ENCODE data around the gene EMD.
"Not testable (repeated sequence)": the region's sequence is repeated elsewhere in the genome, so short reads cannot be mapped to it uniquely, and the experiment has no call there.

EMD gene

GRCh38 chrX:154397888-154398667 lies 19.0 kb downstream of the EMD start, which contains the start of gene RPL10:
Gene RPL10, plus strand, starts transcription at chrX:154398377. Its CDS starts 143 bp downstream, at chrX:154398520.
- peak; percentile 98 for DNase-seq

GRCh38 chrX:154398668-154399526 lies 19.8 kb downstream of the EMD start:
- peak; percentile 78 for DNase-seq

GRCh38 chrX:154399527-154400368 lies 20.7 kb downstream of the EMD start:
- no peak for DNase-seq

DNA sequence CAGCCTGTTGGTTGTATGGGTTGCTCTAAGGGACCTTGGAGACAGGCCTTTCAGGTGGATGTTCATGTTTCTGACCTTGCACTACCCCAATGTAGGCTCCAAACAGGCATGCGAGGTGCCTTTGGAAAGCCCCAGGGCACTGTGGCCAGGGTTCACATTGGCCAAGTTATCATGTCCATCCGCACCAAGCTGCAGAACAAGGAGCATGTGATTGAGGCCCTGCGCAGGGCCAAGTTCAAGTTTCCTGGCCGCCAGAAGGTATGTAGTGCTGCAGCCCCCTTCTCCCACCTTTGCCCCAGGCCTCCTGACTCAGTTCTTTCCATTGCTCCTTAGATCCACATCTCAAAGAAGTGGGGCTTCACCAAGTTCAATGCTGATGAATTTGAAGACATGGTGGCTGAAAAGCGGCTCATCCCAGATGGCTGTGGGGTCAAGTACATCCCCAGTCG lies 21.3 kb downstream of the EMD start:
- DNase-seq, result not testable (repeated sequence)

DNA sequence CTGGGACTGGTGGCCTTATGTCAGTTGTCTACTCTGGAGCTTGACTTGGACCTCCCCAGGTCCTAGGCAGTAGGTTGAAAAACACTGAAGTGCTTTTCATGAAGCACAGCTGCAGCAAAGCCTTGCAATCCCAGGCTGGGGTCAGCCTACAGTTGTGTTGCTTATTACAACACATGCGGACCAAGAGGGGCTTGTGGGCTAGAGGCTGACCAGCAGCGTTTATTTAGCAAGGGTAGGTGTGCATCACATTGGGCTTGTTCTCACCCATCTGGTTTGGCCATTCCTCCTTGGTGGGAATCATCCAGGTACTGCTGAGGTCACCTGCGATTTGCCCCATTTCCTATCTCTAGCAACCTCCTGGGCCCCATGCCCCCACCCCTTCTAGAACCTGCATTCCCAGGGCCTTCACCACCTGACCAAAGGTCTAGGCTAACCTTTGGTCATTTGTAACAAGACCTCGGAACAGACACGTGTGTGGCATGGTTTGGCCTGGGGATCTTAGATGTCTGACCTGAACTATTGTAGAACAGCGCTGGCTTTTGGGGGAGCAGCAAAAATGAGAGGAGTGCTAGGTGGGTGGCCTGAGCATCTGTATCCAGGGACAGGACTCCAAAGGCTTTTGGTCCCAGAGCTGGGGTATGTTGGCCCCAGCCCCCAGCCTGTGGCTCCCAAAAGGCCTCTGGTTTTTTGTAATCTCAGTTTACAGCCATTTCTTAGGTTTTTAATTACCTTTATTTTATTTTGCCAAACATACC lies 22.1 kb downstream of the EMD start:
- peak; percentile 63 for DNase-seq

DNA sequence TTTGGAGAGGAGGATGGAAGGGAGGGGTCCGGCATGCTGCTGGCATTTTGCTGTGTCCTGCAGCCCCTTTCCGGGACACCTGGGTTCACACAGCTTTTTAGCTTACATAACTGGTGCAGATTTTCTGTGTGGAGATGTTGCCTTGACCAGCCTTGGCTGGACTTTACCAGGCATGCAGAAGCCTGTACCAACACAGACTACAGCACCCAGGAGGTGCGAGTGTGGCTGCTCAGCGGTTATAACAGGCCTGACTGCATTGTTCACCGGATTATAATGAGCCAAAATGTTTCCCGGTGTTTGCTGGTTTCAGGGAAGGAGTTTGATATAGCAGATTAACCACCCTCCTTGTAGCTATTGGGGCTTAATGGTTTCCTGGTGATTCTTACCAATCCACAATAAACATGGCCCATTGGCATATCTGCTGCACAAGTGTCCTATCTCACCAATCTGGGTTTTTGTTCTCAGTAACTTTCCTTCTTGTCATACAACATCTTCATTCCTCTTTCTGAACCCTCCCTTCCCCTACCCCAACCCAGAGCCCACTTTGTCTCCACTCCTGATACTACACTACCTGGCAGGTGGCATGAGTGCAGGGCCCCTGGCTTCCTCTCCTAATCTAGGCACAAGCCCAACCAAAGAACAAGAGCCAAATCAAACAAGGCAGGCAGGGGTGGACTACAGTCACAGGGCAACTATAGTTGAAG lies 23.0 kb downstream of the EMD start:
- no peak for DNase-seq

GRCh38 chrX:154402622-154403127 lies 23.6 kb downstream of the EMD start:
- DNase-seq, result no peak

- no peak for DNase-seq
Measured at GRCh38 chrX:154403192-154403591, 24.1 kb downstream of the EMD start.

GRCh38 chrX:154403858-154404257 lies 24.8 kb downstream of the EMD start:
- DNase-seq, result no peak

GRCh38 chrX:154404625-154405192 lies 25.6 kb downstream of the EMD start:
- DNase-seq, result no peak

DNA sequence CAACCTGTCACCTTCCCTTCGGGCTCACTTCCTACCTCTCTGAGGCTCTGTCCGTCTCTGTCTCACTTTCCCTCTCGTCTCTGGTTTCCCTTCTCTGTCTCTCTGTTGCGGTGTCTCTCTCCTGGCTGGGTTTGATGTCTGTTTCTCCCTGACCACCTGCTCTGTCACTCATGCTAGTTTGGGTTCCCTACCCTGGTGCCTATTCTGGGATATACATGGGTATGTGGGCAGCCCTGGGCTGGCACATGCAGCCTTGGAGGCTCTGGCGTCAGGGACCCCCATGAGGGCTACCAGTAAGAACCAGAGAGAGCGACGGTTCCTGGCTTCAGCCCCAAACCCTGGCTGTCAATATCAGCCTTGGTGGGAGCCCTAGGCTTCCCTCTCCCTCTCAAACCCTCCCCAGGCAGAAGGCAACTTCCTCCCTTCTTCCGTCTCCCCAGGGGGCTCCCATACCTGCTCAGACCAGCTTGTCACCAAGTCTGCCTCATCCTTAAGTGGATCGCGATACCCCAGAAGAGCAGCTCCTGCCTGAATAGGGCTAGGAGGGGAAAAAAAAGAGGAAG lies 29.6 kb downstream of the EMD start:
- DNase-seq, result no peak

- peak; percentile 99 for DNase-seq
Measured at GRCh38 chrX:154409222-154409871, 30.3 kb downstream of the EMD start, which contains the start of gene DNASE1L1. Gene DNASE1L1, minus strand, starts transcription at chrX:154409254. Its CDS starts 3,686 bp downstream, at chrX:154405568.

DNA sequence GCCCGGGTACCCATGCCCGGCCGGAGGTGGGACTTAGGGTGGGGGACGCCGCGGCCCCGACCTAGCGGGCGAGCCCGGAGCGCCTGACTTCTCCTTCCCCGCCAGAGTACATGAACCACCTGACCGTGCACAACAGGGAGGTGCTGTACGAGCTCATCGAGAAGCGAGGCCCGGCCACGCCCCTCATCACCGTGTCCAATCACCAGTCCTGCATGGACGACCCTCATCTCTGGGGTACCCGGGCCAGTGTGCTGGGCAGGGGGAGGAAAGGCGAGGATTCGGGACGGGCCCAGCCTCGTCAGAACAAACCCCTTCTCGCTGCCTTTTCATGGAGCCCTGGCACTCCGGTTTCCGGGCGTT lies 32.9 kb downstream of the EMD start:
- peak; percentile 79 for DNase-seq

GRCh38 chrX:154412468-154412867 lies 33.4 kb downstream of the EMD start:
- DNase-seq, result no peak

DNA sequence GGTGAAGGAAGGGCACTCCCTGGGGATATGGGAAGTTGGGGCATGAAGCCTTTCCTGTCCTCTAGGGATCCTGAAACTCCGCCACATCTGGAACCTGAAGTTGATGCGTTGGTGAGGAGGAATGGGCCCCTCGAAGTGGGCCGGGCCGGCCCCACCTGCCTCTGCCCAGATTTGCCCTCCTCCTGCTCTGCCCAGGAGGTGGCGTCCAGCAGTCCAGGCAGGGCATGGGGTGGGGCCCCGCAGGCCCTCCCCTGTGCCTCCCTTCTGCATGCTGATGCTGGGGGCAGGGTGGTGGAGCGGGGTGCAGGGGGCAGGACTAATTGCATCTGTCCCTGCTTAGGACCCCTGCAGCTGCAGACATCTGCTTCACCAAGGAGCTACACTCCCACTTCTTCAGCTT lies 34.0 kb downstream of the EMD start:
- no peak for DNase-seq

- DNase-seq, result no peak
Measured at GRCh38 chrX:154417157-154417556, 38.1 kb downstream of the EMD start.

- DNase-seq, result no peak
Measured at GRCh38 chrX:154419189-154419588, 40.1 kb downstream of the EMD start.

- DNase-seq, result no peak
Measured at GRCh38 chrX:154419688-154420401, 40.8 kb downstream of the EMD start.

DNA sequence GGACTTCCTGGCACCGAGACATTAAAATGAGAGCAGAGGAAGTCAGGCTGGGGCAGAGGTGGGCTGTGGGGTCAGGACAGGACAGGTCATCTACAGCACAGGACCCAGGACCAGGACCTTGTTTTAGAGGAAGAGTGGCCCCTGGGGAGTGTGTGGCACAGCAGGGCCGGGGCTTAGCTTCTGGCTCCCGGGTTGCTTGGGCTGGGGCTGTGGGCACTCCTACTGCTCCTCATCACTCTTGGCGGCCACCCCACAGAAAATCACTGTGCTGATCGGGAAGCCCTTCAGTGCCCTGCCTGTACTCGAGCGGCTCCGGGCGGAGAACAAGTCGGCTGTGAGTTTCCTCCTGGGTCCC lies 41.3 kb downstream of the EMD start:
- DNase-seq, result no peak
